SK-N-SH treated with all-trans-retinoic acid at 6 μM for 48 hours (cell line): ENCODE measurements around the gene HLA-F.

ENCODE experiments used
- ATAC-seq: fragments of 200-7000 bp; cut with Tn5 transposase; 3 replicates; pipeline ENCODE4 v1.9.1; 2020; ENCODE audit warnings: mild to moderate bottlenecking, moderate library complexity
- ARNTL ChIP-seq: fragments of 450-650 bp; formaldehyde crosslinking; IDR thresholded peaks from 2 replicates; pipeline ENCODE4 v1.5.0; 2020; ENCODE audit warnings: low read depth, mild to moderate bottlenecking, moderate library complexity, borderline replicate concordance
- BACH2 ChIP-seq: fragments of 250-450 bp; sonication (Bioruptor Pico); IDR thresholded peaks from 2 replicates; pipeline ENCODE4 v1.9.0; 2021; ENCODE audit warnings: mild to moderate bottlenecking, borderline replicate concordance
- CSDC2 ChIP-seq: fragments of 250-450 bp; sonication (Bioruptor Pico); IDR thresholded peaks from 2 replicates; pipeline ENCODE4 v1.5.0; 2020; ENCODE audit warnings: mild to moderate bottlenecking, moderate library complexity
- ESRRG ChIP-seq: fragments of 250-450 bp; sonication (Bioruptor Pico); IDR thresholded peaks from 2 replicates; pipeline ENCODE4 v1.6.1; 2021; ENCODE audit warnings: mild to moderate bottlenecking
- GLIS3 ChIP-seq: fragments of 250-450 bp; sonication (Bioruptor Pico); IDR thresholded peaks from 2 replicates; pipeline ENCODE4 v1.5.0; 2020; ENCODE audit warnings: mild to moderate bottlenecking, moderate library complexity
- ISL1 ChIP-seq: fragments of 250-450 bp; sonication (Bioruptor Pico); IDR thresholded peaks from 2 replicates; pipeline ENCODE4 v2.1.2; 2022; ENCODE audit warnings: mild to moderate bottlenecking, moderate library complexity
- OSR1 ChIP-seq: fragments of 250-450 bp; sonication (Bioruptor Pico); IDR thresholded peaks from 2 replicates; pipeline ENCODE4 v1.8.0; 2022; ENCODE audit warnings: moderate library complexity, mild to moderate bottlenecking, inconsistent platforms
- PPARA ChIP-seq: fragments of 250-450 bp; sonication (Bioruptor Pico); IDR thresholded peaks from 2 replicates; pipeline ENCODE4 v1.5.0; 2020; ENCODE audit warnings: mild to moderate bottlenecking, borderline replicate concordance
- RARB ChIP-seq: fragments of 250-450 bp; sonication (Bioruptor Pico); IDR thresholded peaks from 2 replicates; pipeline ENCODE4 v1.8.0; 2021; ENCODE audit warnings: mild to moderate bottlenecking, moderate library complexity
- TCF4 ChIP-seq: fragments of 250-450 bp; sonication (Bioruptor Pico); IDR thresholded peaks from 2 replicates; pipeline ENCODE4 v1.8.0; 2021; ENCODE audit warnings: mild to moderate bottlenecking, moderate library complexity, borderline replicate concordance
- ZC3H10 ChIP-seq: fragments of 250-450 bp; sonication (Bioruptor Pico); IDR thresholded peaks from 2 replicates; pipeline ENCODE4 v1.5.1; 2021; ENCODE audit warnings: mild to moderate bottlenecking, moderate library complexity
- ZFP30 ChIP-seq: fragments of 450-650 bp; formaldehyde crosslinking; IDR thresholded peaks from 2 replicates; pipeline ENCODE4 v1.5.0; 2022; ENCODE audit warnings: mild to moderate bottlenecking, moderate library complexity
- ZNF565 ChIP-seq: fragments of 450-650 bp; formaldehyde crosslinking; conservative IDR thresholded peaks from 2 replicates; pipeline ENCODE4 v1.5.0; 2020; ENCODE audit warnings: low read depth, mild to moderate bottlenecking, moderate library complexity
- ZNF70 ChIP-seq: fragments of 450-650 bp; formaldehyde crosslinking; IDR thresholded peaks from 2 replicates; pipeline ENCODE4 v1.5.0; 2020; ENCODE audit warnings: mild to moderate bottlenecking, moderate library complexity
- ZNF8 ChIP-seq: fragments of 450-650 bp; formaldehyde crosslinking; IDR thresholded peaks from 2 replicates; pipeline ENCODE4 v1.5.0; 2020; ENCODE audit warnings: mild to moderate bottlenecking, moderate library complexity
- TF ChIP-seq, protein P1 (sequence below): fragments of 250-450 bp; sonication (Bioruptor Pico); IDR thresholded peaks from 2 replicates; pipeline ENCODE4 v1.5.1; 2021; ENCODE audit warnings: mild to moderate bottlenecking, moderate library complexity
- TF ChIP-seq, protein P2 (sequence below): fragments of 250-450 bp; sonication (Bioruptor Pico); IDR thresholded peaks from 2 replicates; pipeline ENCODE4 v1.8.0; 2021; ENCODE audit warnings: low read depth, mild to moderate bottlenecking, moderate library complexity, borderline replicate concordance
- TF ChIP-seq, protein P3 (sequence below): fragments of 250-450 bp; sonication (Bioruptor Pico); IDR thresholded peaks from 2 replicates; pipeline ENCODE4 v1.8.0; 2020; ENCODE audit warnings: mild to moderate bottlenecking, moderate library complexity, borderline replicate concordance
- TF ChIP-seq, protein P4 (sequence below): fragments of 250-450 bp; sonication (Bioruptor Pico); IDR thresholded peaks from 2 replicates; pipeline ENCODE4 v1.5.0; 2020; ENCODE audit warnings: mild to moderate bottlenecking, moderate library complexity
- TF ChIP-seq, protein P5 (sequence below): fragments of 250-450 bp; sonication (Bioruptor Pico); IDR thresholded peaks from 2 replicates; pipeline ENCODE4 v1.5.1; 2020; ENCODE audit warnings: low read depth, mild to moderate bottlenecking, moderate library complexity

Gene HLA-F

DNA sequence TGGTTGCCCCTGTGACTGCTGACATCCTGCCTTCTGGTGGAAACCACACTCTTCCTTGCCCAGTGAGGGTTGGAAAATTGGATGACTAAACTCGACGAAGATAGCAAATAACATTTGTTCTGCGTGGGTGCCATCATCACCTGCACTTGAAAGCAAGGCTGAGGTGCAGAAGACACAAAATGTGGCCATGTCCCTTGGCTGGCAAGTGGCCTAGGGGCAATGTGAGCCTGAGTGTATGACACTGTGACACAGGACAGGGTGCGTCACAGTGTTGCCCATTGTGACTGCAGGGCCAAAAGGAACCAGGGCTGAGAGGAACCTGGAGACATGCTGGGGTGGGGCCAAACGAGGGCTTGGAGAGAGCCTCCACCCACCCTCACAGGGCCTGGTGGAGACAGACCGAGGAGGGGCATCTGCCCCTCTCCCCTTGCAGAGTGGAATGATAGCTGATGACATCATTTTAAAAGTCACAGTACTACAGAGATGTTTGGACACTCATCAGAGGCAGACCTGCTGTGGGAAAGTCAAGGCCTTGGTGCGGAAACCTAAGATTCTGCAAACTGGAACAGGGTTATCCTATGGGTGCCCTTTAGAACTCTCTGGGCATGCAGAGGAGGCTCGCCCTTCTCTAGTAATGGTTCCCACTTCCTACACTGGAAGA is 12.8 kb upstream of the HLA-F start:
- ATAC-seq = no peak
- TF ChIP-seq, protein P1, sequence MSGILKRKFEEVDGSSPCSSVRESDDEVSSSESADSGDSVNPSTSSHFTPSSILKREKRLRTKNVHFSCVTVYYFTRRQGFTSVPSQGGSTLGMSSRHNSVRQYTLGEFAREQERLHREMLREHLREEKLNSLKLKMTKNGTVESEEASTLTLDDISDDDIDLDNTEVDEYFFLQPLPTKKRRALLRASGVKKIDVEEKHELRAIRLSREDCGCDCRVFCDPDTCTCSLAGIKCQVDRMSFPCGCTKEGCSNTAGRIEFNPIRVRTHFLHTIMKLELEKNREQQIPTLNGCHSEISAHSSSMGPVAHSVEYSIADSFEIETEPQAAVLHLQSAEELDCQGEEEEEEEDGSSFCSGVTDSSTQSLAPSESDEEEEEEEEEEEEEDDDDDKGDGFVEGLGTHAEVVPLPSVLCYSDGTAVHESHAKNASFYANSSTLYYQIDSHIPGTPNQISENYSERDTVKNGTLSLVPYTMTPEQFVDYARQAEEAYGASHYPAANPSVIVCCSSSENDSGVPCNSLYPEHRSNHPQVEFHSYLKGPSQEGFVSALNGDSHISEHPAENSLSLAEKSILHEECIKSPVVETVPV (CRISPR knock-in tag) = no peak
- TF ChIP-seq ZC3H10 (CRISPR knock-in tag) = no peak
- no peak for TF ChIP-seq BACH2 (CRISPR knock-in tag)
- no peak for TF ChIP-seq ZNF8 (CRISPR knock-in tag)
- TF ChIP-seq, protein P2, sequence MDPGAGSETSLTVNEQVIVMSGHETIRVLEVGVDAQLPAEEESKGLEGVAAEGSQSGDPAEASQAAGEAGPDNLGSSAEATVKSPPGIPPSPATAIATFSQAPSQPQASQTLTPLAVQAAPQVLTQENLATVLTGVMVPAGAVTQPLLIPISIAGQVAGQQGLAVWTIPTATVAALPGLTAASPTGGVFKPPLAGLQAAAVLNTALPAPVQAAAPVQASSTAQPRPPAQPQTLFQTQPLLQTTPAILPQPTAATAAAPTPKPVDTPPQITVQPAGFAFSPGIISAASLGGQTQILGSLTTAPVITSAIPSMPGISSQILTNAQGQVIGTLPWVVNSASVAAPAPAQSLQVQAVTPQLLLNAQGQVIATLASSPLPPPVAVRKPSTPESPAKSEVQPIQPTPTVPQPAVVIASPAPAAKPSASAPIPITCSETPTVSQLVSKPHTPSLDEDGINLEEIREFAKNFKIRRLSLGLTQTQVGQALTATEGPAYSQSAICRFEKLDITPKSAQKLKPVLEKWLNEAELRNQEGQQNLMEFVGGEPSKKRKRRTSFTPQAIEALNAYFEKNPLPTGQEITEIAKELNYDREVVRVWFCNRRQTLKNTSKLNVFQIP (CRISPR knock-in tag) = no peak

DNA sequence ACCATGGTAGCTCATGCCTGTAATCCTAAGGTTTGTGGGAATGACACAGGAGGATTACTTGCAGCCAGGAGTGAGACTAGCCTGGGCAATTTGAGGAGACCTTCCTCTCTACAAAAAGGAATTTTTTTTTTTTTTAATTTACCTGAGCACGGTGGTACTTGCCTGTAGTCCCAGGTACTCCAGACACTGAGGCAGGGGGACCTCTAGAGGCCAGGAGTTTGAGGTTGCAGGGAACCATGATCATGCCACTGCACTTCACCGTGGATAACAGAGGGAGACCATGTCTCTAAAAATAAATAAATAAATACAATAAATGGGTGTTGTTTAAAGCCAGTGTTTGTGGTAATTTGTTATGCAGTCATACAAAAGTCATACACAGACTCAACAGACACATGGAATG is 2.4 kb upstream of the HLA-F start:
- no peak for ATAC-seq
- TF ChIP-seq ESRRG = no peak
- TF ChIP-seq, protein P1 (CRISPR knock-in tag) = no peak
- TF ChIP-seq, protein P3, sequence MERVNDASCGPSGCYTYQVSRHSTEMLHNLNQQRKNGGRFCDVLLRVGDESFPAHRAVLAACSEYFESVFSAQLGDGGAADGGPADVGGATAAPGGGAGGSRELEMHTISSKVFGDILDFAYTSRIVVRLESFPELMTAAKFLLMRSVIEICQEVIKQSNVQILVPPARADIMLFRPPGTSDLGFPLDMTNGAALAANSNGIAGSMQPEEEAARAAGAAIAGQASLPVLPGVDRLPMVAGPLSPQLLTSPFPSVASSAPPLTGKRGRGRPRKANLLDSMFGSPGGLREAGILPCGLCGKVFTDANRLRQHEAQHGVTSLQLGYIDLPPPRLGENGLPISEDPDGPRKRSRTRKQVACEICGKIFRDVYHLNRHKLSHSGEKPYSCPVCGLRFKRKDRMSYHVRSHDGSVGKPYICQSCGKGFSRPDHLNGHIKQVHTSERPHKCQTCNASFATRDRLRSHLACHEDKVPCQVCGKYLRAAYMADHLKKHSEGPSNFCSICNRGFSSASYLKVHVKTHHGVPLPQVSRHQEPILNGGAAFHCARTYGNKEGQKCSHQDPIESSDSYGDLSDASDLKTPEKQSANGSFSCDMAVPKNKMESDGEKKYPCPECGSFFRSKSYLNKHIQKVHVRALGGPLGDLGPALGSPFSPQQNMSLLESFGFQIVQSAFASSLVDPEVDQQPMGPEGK (CRISPR knock-in tag) = no peak
- TF ChIP-seq, protein P4, sequence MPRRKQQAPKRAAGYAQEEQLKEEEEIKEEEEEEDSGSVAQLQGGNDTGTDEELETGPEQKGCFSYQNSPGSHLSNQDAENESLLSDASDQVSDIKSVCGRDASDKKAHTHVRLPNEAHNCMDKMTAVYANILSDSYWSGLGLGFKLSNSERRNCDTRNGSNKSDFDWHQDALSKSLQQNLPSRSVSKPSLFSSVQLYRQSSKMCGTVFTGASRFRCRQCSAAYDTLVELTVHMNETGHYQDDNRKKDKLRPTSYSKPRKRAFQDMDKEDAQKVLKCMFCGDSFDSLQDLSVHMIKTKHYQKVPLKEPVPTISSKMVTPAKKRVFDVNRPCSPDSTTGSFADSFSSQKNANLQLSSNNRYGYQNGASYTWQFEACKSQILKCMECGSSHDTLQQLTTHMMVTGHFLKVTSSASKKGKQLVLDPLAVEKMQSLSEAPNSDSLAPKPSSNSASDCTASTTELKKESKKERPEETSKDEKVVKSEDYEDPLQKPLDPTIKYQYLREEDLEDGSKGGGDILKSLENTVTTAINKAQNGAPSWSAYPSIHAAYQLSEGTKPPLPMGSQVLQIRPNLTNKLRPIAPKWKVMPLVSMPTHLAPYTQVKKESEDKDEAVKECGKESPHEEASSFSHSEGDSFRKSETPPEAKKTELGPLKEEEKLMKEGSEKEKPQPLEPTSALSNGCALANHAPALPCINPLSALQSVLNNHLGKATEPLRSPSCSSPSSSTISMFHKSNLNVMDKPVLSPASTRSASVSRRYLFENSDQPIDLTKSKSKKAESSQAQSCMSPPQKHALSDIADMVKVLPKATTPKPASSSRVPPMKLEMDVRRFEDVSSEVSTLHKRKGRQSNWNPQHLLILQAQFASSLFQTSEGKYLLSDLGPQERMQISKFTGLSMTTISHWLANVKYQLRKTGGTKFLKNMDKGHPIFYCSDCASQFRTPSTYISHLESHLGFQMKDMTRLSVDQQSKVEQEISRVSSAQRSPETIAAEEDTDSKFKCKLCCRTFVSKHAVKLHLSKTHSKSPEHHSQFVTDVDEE (CRISPR knock-in tag) = no peak
- TF ChIP-seq OSR1 (CRISPR knock-in tag) = no peak
- no peak for TF ChIP-seq ZNF565 (CRISPR knock-in tag)
- TF ChIP-seq TCF4 (CRISPR knock-in tag) = no peak
- TF ChIP-seq ARNTL (CRISPR knock-in tag) = no peak
- no peak for TF ChIP-seq GLIS3 (CRISPR knock-in tag)

DNA sequence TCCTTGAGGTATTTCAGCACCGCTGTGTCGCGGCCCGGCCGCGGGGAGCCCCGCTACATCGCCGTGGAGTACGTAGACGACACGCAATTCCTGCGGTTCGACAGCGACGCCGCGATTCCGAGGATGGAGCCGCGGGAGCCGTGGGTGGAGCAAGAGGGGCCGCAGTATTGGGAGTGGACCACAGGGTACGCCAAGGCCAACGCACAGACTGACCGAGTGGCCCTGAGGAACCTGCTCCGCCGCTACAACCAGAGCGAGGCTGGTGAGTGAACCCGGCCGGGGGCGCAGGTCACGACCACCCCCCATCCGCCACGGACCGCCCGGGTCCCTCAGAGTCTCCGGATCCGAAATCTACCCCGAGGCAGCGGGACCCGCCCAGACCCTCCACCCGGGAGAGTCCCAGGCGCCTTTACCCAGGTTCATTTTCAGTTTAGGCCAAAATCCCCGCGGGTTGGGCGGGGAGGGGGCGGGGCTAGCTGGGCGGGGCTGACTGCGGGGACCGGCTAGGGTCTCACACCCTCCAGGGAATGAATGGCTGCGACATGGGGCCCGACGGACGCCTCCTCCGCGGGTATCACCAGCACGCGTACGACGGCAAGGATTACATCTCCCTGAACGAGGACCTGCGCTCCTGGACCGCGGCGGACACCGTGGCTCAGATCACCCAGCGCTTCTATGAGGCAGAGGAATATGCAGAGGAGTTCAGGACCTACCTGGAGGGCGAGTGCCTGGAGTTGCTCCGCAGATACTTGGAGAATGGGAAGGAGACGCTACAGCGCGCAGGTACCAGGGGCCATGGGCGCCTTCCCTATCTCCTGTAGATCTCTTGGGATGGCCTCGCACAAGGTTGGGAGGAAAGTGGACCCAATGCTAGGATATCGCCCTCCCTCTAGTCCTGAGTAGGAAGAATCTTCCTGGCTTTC is 693 bp downstream of the HLA-F start:
- ATAC-seq = peak; percentile 13; the same call in 2 of the 3 replicates
- TF ChIP-seq RARB (CRISPR knock-in tag) (no peak), ZC3H10 (CRISPR knock-in tag) (no peak), CSDC2 (CRISPR knock-in tag) (no peak), ARNTL (CRISPR knock-in tag) (no peak), PPARA (no peak), ZNF70 (CRISPR knock-in tag) (no peak), ZNF565 (CRISPR knock-in tag) (no peak), ZFP30 (CRISPR knock-in tag) (no peak), ISL1 (CRISPR knock-in tag) (no peak), OSR1 (CRISPR knock-in tag) (no peak), GLIS3 (CRISPR knock-in tag) (no peak)
- TF ChIP-seq, protein P5, sequence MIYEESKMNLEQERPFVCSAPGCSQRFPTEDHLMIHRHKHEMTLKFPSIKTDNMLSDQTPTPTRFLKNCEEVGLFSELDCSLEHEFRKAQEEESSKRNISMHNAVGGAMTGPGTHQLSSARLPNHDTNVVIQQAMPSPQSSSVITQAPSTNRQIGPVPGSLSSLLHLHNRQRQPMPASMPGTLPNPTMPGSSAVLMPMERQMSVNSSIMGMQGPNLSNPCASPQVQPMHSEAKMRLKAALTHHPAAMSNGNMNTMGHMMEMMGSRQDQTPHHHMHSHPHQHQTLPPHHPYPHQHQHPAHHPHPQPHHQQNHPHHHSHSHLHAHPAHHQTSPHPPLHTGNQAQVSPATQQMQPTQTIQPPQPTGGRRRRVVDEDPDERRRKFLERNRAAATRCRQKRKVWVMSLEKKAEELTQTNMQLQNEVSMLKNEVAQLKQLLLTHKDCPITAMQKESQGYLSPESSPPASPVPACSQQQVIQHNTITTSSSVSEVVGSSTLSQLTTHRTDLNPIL (CRISPR knock-in tag) = no peak
- TF ChIP-seq, protein P1 (CRISPR knock-in tag) = no peak
- TF ChIP-seq, protein P3 (CRISPR knock-in tag) = no peak
